ENCODE results near the gene ING1. TPM values are rescaled to one million over a fixed set of nuclear protein-coding genes. Genes with fewer than 3 reads are reported as not detected.
"Not testable (repeated sequence)": the region's sequence is repeated elsewhere in the genome, so short reads cannot be mapped to it uniquely, and the experiment has no call there.

Gene ING1, protein sequence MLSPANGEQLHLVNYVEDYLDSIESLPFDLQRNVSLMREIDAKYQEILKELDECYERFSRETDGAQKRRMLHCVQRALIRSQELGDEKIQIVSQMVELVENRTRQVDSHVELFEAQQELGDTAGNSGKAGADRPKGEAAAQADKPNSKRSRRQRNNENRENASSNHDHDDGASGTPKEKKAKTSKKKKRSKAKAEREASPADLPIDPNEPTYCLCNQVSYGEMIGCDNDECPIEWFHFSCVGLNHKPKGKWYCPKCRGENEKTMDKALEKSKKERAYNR
- total RNA-seq, result 14.2 and 16.2 TPM in 2 replicates

- intact Hi-C loops (cut with micrococcal nuclease), result loop anchor here (10.0 kb wide), 1 partner anchor 1871 kb away; the partner anchor contains the start of gene TUBGCP3
These were observed at the start of gene ING1 for GRCh38 chr13:110713642-110713952. ING1 (plus strand) TSS chr13:110713700; CDS start chr13:110714150, 450 bp downstream.

- intact Hi-C loops (cut with micrococcal nuclease), result no loop called here
These were observed 49.5 kb upstream of the ING1 start for GRCh38 chr13:110664041-110664440.

DNA sequence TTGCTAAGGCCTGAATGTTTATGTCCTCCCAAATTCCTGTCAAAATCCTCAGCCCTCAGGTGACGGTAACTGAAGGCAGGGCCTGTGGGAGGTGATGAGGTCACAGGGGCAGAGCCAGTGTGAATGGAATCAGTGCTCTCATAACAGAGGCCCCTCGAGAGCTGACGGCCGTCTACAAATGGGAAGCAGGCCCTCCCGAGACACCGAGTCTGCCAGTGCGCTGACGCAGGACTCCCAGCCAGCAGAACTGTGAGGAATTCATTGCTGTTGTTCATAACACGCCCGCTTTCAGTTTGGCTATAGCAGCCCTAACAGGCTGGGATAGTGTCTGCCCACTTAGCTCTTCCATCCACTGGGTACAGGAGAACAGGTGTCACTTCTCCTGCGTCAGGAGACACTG is 48.8 kb upstream of the ING1 start:
- intact Hi-C loops (cut with micrococcal nuclease), result no loop called here

GRCh38 chr13:110665491-110666254 is 47.8 kb upstream of the ING1 start:
- intact Hi-C loops (cut with micrococcal nuclease), result no loop called here

DNA sequence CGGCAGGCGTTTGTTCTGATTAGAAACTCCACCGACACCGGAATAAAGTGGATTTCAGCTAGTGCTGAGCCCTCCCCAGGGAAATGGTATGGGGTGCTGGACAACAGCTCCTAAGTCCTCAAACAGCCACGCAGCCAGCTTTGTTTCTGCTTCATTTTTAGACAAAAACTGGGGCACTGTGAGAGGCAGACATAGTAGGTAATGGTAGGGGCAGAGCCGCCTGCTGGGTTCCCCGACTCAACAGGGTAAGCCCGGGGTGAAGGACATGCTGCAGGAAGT is 47.3 kb upstream of the ING1 start:
- intact Hi-C loops (cut with micrococcal nuclease), result no loop called here

DNA sequence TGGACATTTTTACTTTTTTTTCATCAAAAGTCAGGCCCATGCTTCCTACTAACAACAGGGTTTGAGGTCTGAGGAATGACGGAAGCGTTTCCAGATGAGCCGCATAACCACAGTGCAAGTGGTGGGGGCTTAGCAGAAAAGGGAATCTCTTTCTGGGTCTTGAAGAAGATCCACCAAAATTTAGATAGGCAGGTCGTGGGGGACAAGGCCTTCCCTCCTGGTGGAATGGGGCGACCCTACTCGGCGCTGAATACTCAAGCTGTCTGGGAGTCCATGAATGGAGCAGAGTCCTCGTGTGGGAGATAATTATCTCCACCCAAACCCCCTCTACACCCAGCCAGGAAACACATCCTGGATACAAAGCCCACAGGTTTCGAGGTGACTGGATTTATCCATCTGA is 44.5 kb upstream of the ING1 start:
- intact Hi-C loops (cut with micrococcal nuclease), result no loop called here

- intact Hi-C loops (cut with micrococcal nuclease), result not testable (repeated sequence)
These were observed 43.7 kb upstream of the ING1 start for GRCh38 chr13:110669814-110670213.

DNA sequence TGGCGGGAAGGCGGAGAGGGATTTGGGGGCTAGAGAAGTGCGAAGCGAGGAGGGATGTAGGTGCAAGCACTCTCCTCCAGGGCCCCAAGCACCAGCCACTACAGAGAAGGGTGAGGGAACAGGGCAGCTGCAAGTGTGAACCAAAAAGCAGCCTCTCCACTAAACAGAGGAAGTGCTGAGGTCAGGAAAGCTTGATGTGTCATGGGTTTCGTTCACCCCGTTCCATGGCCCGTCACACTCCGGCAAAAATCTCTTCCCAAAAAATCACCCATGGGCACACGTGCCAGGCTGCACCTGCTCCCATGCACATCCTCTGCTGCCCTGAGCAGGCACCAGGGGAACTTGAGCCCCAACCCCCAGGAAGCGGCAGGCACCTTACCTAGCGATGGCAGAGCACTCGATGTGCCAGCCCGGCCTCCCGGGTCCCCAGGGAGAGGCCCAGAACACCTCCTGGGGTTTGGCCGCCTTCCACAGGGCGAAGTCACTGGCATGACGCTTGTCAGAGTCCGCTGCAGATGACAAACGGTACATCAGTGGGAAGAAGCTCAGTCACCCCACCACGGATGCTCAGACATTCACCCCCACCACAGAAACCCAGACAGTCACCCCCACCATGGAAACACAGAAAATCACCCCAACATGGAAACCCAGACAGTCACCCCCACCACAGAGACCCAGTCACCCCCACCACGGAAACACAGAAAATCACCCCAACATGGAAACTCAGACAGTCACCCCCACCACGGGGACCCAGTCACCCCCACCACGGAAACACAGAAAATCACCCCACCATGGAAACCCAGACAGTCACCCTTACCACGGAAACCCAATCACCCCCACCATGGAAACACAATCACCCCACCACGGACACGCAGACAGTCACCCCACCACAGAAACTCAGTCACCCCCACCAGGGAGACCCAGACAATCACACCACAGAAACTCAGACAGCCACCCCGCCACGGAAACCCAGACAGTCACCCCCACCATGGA is 36.6 kb upstream of the ING1 start:
- intact Hi-C loops (cut with micrococcal nuclease), result no loop called here

- intact Hi-C loops (cut with micrococcal nuclease), result no loop called here
These were observed 35.6 kb upstream of the ING1 start for GRCh38 chr13:110677731-110678545.

DNA sequence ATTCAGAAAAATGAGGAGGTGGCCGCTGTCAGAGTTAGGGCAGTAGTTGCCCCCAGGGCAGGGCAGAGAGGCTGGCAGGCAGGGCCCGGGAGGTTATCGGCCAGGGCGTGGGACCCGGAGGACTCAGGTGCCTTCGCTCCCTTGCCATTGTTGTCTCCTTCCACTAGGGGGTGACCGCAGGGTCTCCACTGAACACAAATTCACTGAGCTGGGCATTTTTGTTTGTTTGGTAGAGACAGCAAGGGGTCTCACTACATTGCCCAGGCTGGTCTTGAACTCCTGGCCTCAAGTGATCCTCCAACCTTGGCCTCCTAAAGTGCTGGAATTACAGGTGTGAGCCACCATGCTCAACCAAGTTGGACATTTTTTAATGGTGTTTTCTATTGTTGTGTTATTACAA is 32.6 kb upstream of the ING1 start:
- intact Hi-C loops (cut with micrococcal nuclease), result no loop called here

- intact Hi-C loops (cut with micrococcal nuclease), result no loop called here
These were observed 31.5 kb upstream of the ING1 start for GRCh38 chr13:110681868-110682550.

GRCh38 chr13:110682746-110683145 is 30.8 kb upstream of the ING1 start:
- intact Hi-C loops (cut with micrococcal nuclease), result loop anchor here (1.0 kb wide), 1 partner anchor 137 kb away; no protein-coding TSS in a partner anchor

DNA sequence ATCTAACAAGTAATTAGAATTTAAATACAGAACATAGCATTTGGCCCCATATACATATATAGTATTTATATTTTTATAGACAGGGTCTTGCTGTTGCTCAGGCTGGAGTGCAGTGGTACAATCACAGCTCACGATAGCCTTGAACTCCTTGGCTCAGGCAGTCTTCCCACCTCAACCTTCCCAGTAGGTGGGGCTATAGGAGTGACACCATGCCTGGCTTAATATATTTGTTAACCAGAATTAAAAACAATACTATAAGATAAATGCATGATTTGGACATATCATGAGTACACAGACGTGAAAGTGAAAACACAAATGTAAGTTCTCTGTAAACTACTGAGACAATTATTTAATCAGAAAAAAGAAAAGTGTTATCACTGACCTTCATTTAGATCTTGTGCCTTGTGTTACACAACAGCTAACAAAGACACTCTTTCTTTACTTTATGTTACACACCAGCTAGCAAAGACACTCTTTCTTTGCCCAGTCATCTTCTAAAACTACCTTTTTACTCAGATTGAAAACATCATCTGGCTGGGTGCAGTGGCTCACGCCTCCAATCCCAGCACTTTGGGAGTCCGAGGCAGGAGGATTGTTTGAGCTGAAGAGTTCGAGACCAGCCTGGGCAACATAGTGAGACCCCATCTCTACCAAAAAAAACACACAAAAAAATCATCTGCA is 30.2 kb upstream of the ING1 start:
- intact Hi-C loops (cut with micrococcal nuclease), result loop anchor here (1.0 kb wide), 1 partner anchor 136 kb away; no protein-coding TSS in a partner anchor

DNA sequence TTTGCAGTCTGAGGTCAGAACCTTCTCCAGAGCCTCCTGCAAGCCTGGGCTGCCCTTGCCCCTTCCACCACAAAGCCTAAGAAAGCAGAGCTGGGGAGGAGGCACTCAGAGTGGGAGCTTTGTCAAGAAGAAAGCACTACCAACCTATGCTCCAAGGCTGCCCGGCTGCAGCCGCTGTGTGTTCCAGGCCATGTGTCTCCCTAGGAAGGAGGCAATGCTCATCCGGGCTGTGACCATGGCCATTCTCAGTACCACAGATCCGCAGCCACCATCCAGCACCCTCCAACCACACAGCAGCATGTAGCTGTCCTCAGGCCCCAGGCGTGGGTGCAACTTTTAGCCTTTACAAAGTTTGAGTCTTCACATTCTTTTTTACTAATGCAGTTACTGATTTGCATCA is 29.6 kb upstream of the ING1 start:
- intact Hi-C loops (cut with micrococcal nuclease), result loop anchor here (1.0 kb wide), 1 partner anchor 135 kb away; no protein-coding TSS in a partner anchor

- intact Hi-C loops (cut with micrococcal nuclease), result no loop called here
These were observed 29.0 kb upstream of the ING1 start for GRCh38 chr13:110684388-110685056.

DNA sequence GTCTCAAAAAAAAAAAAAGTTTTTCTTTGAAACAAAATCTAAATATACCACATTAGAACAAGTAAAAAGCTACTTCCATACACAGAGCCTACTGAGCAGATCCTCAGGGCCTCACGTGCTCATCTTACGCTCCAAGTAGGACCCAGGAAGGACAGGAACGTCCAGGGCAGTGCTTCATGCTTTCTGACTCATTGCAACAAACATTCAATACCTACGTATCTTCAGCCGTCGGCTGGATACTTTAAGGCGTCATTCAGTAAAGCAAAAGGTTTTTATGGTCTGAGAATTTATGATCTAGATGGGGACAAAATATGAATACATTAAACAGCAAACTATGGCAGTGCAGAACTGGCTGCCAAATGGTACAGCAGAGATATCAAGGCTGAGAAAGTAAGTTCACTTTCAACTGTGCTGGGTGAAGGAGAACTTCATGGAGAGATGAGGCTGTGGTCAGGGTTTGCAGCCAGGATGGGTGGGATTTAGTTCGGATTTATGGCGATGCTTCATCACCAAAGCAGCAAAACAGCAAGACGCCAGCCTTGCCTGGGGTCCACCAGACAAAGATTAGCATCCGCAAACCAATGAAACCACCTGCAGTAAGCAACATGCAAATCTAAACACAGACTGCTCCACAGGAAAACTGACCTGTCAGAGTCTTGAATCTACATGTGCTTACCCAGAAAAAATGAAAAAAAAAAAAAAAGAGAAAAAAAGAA is 28.0 kb upstream of the ING1 start:
- intact Hi-C loops (cut with micrococcal nuclease), result no loop called here

- intact Hi-C loops (cut with micrococcal nuclease), result no loop called here
These were observed 25.8 kb upstream of the ING1 start for GRCh38 chr13:110687736-110688135.

DNA sequence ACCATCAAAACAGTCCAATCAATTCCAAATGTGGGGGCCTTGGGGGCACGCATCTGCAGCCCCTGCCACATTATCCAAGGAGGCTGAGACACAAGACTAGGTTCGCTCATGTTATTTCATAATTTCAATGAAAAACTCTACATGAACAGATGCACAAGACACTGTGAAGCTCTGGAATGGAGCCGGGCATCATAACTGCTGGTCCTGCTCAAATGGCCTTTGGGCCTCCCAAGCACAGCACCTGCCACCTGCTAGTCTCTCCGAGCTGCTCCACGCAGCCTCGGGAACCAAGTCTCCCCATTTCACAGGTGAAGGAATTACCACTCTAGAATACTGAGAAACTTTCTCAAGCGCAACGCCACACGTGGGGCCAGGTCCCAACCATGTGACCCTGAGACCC is 24.5 kb upstream of the ING1 start:
- intact Hi-C loops (cut with micrococcal nuclease), result no loop called here

GRCh38 chr13:110689711-110690110 is 23.8 kb upstream of the ING1 start:
- intact Hi-C loops (cut with micrococcal nuclease), result no loop called here

Data from T-helper 2 cell treated with Interferon-gamma antibody and Interleukin-4, amounts not matched to agents 100 ng/mL and 5 ng/mL, for 36 hours (primary cell).